ENCODE measurements around the gene SAXO2.
"Not testable (repeated sequence)": the region's sequence is repeated elsewhere in the genome, so short reads cannot be mapped to it uniquely, and the experiment has no call there.

GRCh38 chr15:82327372-82327771, 64.8 kb downstream of the SAXO2 start:
- not testable (repeated sequence) for TF ChIP-seq ARNT (IDR thresholded peaks at IDR 0.05); LEF1 (IDR thresholded peaks at IDR 0.05; ENCODE audit: borderline replicate concordance)

All from HEK293T (cell line).